Measurements from ENCODE around the gene VPS37B.

The VPS37B gene

DNA sequence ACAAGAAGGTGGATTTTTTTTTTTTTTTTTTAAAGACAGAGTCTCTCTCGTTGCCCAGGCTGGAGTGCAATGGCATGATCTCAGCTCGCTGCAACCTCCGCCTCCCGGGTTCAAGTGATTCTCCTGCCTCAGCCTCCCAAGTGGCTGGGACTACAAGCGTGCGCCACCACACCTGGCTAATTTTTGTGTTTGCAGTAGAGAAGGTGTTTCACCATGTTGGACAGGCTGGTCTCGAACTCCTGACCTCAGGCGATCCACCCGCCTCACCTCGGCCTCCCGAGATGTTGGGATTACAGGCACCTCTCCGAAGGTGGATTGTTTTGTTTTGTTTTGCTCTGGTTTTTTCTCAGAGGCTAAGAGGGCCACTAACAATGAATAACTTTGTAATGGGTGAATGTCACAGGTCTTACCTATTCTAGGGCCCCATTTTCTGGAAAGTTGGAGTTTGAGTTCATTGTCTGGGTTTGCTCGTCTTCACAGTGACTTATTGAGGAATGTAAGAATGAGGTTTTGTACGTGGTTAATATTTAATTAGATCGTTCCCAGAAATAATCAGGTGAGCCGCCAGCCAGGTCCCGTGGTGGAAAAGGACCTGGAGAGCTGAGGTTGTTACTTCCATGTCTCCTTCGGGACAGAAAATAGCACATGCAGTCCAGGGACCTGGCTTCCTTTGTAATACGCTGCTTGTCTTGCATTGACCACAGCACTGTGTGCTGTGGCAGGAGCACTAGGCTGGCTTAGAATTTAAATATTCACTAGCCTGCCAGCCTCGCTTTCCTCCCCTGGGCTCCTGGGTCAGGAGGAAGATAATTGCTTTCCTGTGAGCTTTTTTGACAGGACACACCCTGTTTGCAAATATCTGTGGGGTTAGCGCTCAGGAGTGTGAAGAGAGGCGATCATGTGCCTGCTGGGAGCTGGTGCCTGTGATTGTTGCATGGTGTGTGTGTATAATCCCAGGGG is 58.3 kb downstream of the VPS37B start:
- no peak for DNase-seq

- no peak for DNase-seq
Measured at GRCh38 chr12:122836027-122836921, 59.6 kb downstream of the VPS37B start.

DNA sequence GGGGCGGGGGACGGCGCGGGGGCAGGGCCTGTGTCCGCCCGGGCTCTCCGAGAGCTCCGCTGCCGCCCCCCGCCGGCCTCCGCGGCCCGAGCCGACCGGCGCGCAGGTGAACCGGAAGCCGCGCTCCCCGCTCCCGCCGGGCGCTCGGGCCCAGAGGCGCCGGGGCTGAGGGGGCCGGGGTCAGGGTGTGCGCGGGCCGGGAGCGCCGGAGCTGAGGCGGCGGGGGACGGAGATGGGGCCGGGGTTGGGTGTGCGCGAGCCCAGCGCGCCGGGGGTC is 60.2 kb downstream of the VPS37B start:
- no peak for DNase-seq

DNA sequence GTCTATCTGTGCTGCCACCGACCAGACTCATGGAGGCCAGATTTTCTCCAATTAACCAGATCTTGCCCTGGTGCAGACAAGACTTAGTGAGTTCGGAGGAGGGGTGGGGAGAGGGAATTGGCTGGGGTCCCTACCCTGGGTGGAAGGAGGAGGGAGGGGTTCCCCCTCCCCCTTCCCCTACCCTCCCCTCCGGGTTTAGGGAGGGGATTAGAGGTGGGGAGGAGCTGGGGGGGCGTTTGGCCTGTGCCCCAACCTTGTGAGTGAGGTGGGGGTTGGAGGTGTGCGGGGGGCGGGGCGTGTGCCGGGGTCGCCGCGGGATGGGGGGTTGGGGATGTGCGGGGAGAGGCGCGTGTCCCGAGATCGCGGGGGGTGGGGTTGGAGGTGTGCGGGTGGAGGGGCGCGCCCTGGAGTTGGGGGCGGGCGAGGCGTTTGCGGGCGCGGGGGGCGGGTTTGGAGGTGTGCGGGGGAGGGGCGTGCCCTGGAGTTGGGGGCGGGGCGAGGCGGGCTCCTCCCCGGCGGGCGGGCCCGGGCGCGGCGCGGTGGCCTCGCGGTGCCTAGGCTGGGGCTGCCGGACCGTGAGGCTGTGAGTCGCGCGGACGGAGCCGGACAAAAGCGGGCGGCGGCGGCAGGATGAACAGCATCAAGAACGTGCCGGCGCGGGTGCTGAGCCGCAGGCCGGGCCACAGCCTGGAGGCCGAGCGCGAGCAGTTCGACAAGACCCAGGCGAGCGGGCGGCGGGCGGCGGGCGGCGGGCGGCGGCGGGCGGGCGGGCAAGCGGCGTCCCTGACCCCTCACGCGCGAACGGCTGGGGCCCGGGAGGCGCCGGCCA is 60.8 kb downstream of the VPS37B start, which contains the start of gene HIP1R:
TSS of gene HIP1R (plus strand) at position 537 of the 829 bp plus-strand sequence. CDS start at position 631, 94 bp downstream.
- peak in 1 of 2 experiments; percentile 54 for DNase-seq

GRCh38 chr12:122834104-122834920 is 61.6 kb downstream of the VPS37B start:
- peak in 1 of 2 experiments; percentile 54 for DNase-seq

- DNase-seq = no peak
Measured at GRCh38 chr12:122830517-122831214, 65.3 kb downstream of the VPS37B start.

GRCh38 chr12:122827258-122827657 is 68.7 kb downstream of the VPS37B start:
- DNase-seq = no peak

GRCh38 chr12:122825773-122826724 is 69.9 kb downstream of the VPS37B start:
- DNase-seq = no peak

GRCh38 chr12:122823429-122823828 is 72.5 kb downstream of the VPS37B start:
- no peak for DNase-seq

- DNase-seq = no peak
Measured at GRCh38 chr12:122820838-122821271, 75.1 kb downstream of the VPS37B start.

DNA sequence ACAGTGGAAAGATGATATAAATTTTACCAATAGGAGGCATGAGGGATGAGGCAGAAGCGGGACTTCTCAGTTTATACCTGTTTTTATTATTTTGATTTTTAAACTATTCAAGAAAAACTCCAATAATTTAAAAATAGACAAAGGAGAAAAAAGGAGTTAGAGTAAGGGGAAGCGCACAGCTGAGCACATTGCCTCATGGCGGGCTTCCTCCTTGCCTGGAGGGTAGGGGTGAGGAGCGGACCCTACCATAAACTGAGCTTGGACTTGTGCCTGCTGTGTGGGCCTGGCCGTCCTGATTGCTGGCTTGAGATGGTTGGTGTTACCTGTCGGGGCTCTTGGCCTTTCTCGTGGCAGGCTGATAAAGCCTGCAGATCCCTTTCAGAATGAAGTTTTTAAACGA is 75.8 kb downstream of the VPS37B start:
- DNase-seq = no peak

DNA sequence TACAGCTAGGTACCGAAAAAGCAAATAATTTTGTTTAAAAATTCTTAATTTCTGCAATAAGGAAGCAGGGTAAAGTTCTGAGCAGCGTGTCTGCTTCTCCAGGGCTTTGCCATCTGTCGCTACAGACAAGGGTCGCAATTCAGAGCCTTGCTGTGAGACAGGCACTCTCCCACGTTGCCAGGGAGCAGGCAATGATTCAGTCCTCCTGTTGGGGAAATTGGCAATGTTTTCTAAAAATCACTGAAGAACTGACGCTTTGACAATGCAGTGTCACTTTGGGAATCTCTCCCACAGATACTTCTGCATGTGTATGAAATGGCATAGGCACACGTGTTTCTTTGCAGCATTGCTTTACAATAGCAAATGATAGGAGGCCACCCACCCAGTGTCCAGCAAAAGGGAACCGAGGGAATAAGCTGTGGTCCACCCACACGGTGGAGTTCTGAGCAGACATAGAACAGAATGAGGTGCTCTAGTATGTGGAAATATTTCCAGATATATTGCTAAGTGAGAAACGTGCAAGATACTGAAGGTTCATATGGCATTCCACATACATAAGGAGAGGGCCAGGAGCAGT is 76.6 kb downstream of the VPS37B start:
- peak in 1 of 2 experiments; percentile 66 for DNase-seq
